HG02571 (cell line): ENCODE data around the gene RSL1D1.
"Not testable (repeated sequence)": the region's sequence is repeated elsewhere in the genome, so short reads cannot be mapped to it uniquely, and the experiment has no call there.

Source experiments
- ATAC-seq: cut with Tn5 transposase; IDR thresholded peaks from one replicate; pipeline ENCODE4 v1.9.1; 2021; ENCODE audit warnings: mild to moderate bottlenecking, moderate library complexity; ENCODE audit not compliant: unreplicated experiment

RSL1D1 gene

DNA sequence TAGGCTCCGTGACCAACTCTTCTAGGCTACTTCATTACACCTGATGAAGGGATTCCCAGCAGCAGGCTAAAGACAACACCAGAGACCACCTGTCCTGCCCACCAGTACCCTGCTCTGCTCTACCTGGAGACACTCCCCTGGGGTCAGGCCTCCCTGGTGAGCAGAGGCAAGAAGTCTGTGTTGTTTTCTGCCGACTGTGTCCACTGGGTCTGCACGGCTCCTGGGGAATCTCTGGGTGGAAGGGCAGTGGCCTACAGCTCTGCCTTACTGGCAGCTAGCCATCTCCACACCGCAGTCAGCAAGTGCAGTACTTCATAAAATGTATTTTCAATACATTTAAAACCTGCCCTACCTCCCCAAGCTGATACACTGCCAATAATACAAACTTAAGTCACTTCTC, 6.8 kb downstream of the RSL1D1 start:
- ATAC-seq = no peak

DNA sequence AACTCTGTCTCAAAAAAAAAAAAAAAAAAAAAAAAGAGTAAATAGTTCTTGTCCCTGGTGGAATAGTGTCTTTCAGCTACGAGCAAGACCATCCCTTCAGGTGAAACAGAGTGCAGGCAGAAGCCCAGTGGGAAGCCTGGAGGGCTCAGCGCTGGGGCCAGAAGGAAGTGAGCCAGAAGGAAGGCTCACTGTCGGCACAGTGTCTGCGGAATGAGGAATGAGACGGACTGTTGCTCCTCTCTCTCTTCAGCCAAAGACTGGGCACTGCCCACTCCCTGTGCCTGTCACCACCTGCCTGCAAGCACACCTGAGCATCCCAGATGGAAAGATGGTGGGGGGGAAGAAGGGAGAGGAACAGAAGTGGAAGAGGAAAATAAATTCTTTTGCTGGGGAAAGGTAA, 7.5 kb downstream of the RSL1D1 start:
- ATAC-seq = no peak

DNA sequence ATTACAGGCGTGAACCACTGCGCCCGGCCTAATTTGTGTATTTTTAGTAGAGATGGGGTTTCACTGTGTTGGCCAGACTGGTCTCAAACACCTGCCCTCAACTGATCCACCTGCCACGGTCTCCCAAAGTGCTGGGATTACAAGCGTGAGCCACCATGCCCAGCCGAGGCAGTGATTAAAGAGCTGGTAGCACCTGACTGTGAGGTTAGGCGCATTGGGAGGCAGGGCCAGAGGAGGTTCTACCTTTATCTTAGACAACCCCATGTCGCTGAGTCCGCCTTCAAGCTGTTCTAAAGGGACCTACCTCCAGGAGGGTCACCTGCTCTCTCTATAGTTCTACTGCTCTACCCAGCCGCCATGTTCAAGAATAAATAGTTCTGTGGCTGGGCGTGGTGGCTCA, 8.1 kb downstream of the RSL1D1 start:
- no peak for ATAC-seq

DNA sequence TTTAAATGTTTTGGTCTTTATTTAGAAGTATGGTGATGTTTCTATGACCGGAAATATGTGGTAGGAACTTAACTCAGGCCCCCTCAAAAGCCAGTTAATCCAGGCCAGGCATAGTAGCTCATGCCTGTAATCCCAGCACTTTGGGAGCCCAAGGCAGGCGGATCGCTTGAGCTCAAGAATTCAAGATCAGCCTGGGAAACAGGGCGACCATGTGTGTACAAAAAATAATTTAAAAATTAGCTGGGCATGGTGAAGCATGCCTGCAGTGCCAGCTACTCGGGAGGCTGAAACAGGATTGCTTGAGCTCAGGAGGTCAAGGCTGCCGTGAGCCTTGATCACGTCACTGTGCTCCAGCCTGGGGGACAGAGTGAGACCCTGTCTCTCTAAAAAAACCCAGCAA, 10.3 kb downstream of the RSL1D1 start:
- no peak for ATAC-seq

DNA sequence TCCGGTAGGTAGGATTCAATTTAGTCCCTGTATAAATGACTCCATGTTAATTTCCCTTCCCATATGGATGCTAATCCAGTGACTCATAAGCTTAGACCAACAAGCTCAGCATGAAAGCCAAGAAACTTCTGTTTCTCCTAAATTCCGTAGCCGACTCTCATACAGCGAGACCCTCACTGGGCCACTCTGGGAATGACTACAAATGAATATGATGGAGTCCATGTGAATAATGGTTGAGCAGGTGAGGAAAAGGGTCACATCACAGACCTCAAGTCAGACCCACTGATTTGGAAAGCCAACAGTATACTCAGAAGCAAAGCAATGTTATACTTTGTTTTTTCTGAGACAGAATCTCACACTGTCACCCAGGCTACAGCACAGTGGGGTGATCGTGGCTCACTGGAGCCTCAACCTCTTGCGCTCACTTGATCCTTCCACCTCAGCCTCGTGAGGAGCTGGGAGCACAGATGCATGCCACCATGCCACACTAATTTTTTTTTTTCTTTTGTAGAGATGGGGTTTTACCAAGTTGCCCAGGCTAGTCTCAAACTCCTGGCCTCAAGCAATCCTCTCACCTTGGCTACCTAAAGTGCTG, 14.6 kb downstream of the RSL1D1 start:
- no peak for ATAC-seq

DNA sequence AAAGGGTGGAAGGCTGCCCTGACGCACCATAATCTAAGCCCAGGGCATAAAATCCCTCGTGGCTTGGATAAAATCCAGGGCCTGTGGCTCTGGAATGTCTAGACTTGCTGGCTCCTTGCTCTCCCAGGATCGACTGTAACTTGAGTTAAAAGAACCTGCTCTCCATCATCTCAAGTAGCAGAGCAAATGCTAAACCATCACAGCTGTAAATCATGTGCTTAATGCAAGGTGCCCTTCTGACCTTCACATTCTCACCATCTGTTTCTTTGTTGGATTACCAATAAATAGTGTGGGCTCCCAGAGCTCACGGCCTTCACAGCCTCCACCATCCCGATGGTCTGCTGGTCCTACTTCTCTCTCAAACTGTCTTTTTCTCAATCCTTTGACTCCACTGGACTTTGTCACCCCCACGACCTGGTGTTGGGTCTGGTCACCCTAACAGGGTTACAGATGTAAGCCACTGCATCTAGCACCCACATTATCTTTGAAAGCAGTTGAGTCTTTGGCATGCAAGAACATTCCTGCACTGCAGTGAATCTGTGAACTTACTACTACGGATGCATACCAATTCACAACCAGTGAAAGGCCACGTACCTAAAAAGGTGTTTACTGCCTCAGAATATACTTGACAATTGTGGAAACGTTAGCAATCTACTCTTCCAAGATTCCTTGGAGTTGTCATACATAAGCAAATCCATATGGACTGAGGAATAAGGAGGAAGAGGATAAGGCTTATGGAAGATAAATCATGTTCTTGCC, 15.3 kb downstream of the RSL1D1 start:
- no peak for ATAC-seq

DNA sequence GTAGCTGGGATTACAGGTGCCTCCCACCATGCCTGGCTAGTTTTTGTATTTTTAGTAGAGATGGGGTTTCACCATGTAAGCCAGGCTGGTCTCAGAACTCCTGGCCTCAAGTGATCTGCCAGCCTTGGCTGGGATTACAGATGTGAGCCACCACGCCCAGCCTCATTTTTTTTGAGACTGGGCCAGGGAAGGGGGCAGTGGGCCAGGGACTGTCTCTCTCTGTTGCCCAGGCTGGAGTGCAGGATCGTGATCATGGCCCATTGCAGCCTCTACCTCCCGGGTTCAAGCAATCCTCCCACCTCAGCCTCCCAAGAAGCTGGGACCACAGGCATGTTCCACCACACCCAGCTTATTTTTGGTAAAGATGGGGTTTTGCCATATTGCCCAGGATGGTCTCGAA, 16.0 kb downstream of the RSL1D1 start:
- no peak for ATAC-seq

DNA sequence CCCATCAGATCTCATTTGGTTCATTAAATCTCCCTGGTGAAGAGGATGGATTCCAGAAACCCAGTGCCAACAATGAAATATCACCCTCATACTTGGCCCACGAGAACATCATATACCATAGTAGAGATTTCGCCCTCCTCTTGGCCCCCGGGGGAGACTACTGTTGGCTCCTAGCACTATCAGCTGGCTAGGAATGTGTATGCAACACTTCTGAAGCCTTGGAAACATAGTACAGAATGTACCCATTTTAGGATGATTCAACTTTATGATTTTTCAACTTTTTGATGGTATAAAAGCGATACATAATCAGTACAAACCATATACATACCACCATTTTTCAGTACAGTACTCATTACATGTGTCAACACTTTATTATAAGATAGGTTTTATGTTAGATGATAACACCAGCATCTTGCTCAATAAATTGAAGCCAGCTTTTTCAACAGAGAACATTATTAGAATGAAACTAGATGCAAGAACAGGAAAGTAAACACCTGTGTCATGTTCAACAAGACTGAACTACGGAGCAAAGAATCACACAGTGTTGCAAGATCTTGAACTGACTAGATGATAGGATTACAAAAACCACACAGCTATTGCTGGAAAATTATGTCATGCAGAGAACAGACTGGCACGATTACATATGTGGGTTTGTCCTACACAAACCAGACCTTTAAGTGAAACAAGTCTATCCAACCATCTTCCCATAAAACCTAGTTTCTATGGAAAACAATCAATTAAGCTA, 17.2 kb downstream of the RSL1D1 start:
- no peak for ATAC-seq

DNA sequence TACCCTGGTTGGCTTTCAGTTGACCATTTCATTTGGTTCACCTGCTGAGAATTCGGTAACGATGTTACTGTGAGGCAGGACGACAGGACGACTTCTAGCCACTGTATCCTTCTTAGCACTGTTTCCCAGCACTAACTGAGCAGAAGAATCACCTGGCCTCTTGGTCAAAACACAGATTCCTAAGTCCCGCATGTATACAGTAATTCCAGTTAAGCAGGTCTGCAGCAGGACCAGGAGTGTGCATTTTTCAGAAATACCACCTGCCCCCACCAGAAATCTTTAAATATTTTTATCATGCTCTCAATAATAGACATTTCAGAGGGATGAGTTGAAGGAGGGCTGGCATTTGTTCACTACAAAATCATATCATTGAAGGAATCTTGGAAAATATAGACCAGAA, 22.6 kb downstream of the RSL1D1 start:
- ATAC-seq = no peak

DNA sequence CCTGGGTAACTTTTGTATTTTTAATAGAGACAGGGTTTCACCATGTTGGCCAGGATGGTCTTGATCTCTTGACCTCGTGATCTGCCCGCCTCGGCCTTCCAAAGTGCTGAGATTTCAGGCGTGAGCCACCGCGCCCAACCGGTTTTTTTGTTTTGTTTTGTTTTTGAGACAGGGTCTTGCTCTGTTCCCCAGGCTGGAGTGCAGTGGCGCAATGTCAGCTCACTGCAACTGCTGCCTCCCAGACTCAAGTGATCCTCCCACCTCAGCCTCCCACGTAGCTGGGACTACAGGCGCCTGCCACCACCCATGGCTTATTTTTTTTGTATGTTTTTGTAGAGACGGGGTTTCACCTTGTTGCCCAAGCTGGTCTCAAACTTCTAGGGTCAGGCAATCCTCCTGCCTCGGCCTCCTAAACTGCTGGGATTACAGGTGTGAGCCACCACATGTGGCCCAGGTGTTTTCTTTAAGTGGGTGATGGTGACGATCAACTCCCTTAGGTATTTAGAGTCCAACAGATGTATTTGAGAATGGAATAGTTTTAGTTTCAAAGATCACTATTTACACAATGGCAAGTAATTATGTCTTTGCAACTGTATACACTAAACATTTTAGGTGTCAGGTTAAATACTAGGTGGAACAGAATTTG, 25.7 kb downstream of the RSL1D1 start:
- ATAC-seq = not testable (repeated sequence)

DNA sequence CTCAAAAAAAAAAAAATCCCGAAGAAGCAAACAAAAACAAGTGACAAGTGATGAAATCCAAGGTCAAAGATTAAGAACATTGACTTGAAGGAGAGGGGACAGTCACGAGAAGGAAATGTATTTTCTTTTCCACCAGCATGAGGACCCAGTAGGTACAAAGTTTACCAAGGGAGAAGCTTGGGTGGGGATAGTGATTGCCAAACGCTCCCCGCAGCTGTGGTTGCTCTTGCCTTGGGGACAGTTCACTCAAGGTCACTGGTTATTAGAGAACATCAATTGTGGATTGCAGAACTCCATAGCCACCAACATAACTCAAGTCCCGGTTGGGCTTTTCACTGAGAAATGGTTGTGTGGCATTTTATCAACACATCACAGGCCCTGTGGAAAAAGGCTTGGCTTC, 27.0 kb downstream of the RSL1D1 start:
- ATAC-seq = no peak

DNA sequence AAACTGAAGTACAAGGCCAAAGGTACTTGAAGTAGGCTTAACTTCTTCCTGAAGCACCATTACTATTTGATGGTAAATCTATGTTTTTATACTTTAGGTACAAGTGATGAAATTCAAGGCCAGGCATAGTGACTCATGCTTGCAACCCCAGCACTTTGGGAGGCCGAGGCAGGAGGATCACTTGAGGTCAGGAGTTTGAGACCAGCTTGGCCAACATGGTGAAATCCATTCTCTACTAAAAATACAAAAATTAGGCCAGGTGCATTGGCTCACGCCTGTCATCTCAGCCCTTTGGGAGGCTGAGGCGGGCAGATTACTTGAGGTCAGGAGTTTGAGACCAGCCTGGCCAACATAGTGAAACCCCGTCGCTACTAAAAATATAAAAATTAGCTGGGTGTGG, 27.7 kb downstream of the RSL1D1 start:
- ATAC-seq = not testable (repeated sequence)

DNA sequence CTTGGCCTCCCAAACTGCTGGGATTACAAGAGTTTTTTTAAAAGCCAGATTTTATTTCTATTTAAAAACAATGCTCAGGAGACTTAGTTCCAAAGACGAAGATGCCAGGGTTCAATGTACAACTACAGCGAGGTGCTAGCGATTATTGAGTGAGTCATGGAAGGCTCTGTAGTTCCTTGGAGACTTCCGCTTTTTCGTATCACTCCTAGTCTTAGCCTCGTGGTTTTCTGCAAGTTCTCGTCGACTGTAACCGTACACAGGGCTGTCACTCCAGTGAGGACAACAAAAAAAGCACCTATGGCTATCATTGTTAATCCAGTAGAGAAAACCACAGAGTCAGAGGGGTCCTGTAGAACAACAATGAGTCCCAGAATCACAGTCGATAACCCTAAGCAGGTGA, 31.5 kb downstream of the RSL1D1 start:
- ATAC-seq = no peak

DNA sequence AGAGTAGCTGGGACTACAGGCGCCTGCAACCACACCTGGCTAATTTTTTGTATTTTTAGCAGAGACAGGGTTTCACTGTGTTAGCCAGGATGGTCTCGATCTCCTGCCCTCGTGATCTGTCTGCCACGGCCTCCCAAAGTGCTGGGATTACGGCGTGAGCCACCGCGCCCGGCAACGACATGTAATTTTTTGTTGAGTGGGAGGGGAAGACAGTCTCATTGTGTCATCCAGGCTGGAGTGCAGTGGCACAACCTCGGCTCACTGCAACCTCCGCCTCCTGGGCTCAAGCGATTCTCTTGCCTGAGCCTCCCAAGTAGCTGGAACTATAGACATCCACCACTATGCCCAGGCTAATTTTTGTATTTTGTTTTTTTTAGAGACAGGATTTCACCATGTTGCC, 32.4 kb downstream of the RSL1D1 start:
- ATAC-seq = not testable (repeated sequence)

DNA sequence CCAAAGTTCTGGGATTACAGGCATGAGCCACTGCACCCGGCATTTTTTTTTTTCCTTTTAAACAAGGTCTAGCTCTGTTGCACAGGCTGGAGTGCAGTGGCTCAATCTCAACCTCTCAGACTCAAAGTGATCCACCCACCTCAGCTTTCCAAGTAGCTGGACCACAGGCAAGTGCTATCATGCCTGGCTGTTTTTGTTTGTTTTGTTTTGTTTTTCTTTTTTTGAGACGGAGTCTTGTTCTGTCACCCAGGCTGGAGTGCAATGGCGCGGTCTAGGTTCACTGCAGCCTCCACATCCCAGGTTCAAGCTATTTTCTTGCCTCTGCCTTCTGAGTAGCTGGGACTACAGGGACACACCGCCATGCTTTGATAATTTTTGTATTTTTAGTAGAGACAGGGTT, 35.2 kb downstream of the RSL1D1 start:
- no peak for ATAC-seq

DNA sequence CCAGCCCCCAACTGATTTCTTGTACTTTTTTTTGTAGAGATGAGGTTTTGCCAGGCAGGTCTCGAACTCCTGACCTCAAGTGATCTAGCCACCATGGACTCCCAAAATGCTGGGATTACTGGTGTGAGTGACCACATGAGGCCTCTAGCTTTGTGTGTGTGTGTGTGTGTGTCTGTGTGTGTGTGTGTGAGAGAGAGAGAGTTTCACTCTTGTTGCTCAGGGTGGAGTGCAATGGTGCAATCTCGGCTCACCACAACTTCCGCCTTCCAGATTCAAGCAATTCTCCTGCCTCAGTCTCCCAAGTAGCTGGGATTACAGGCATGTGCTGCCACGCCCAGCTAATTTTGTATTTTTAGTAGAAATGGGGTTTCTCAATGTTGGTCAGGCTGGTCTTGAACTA, 36.5 kb downstream of the RSL1D1 start:
- ATAC-seq = not testable (repeated sequence)

DNA sequence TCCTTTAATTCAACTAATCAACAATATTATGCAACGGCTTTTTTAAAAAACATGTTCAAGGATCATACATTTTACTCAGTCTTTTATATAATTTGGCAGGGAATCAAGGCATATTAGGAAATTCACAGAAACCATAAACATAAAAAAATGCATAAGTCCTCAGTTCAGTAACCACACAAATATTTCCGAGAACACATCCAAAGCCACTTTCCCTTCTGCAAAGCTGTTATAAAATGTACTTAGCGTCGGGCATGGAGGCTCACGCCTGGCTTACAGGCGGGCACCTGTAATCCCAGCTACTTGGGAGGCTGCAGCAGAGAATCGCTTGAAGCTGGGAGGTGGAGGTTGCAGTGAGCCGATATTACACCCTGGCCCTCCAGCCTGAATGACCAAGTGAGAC, 44.6 kb downstream of the RSL1D1 start:
- ATAC-seq = no peak

DNA sequence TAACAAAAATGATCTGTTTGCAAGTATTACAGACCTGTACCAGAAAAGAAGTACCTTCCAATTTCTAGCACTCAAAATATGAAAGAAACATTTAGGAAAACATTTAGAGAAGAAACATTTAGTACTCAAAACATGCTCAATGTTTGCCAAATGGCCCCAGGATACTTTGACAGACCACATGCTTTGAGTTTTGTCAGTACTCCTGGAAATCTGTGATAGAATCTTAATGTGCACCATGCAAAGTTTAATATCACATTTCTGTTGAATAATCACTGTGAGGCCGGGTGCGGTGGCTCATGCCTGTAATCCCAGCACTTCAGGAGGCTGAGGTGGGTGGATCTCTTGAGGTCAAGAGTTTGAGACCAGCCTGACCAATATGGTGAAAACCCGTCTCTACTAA, 45.8 kb downstream of the RSL1D1 start:
- ATAC-seq = no peak

DNA sequence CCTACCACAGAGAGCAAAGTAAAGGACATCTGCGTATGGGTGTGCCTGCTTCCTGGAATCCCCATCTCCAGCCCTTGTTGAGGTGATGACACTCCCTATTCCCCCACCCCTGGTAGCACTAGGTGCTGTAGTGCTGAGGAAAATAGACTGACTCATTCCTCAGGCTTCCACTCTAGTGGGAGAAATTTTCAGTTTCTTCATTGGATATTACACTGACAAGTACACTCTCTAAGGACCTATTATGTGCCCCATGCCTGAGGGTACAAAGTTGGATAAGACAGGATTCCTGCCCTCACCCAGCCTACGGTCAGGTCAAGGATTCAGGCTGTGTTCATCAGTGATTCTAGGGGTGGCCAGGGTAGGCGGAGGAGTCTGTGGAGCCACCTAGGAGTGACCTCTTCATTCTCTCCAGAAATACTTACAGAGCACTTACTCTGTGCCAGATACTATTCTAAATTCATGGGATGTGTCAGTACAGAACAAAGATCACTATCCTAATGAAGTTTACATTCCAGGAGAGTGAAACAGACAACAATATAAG, 49.8 kb downstream of the RSL1D1 start:
- ATAC-seq = no peak

DNA sequence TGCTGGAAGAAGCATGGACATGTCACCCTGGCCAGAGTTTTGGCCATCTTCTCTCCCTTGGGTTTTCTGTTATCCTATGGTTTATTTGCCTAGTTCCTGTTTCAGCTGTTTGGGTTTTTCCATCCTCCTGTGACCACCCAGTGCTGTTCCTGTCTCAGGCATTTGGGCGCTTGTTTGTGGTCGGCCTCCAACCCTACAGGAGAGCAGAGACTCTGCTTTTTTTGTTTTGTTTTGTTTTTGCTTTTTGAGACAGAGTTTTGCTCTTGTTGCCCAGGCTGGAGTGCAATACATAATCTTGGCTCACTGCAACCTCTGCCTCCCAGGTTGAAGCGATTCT, 51.0 kb downstream of the RSL1D1 start:
- no peak for ATAC-seq
